Neural crest cell (in vitro differentiated cells): ENCODE results near the gene RCE1. TPM values are rescaled to one million over a fixed set of nuclear protein-coding genes. Genes with fewer than 3 reads are reported as not detected.

Experiments used
- DNase-seq: peaks from one replicate; pipeline ENCODE4 v3.0.0; 2021; ENCODE audit warnings: low read depth, mixed read lengths, low spot score
- H3K27ac Mint-ChIP-seq: one replicate; pipeline ENCODE4 v1.8.0; 2021; ENCODE audit warnings: mild to moderate bottlenecking, mixed read lengths; ENCODE audit not compliant: unreplicated experiment
- H3K27me3 Mint-ChIP-seq: 2 replicates; pipeline ENCODE4 v1.8.0; 2021; ENCODE audit warnings: low read depth, mild to moderate bottlenecking, mixed read lengths
- H3K36me3 Mint-ChIP-seq: 2 replicates; pipeline ENCODE4 v1.8.0; 2021; ENCODE audit warnings: low read depth, mild to moderate bottlenecking, mixed read lengths
- H3K4me1 Mint-ChIP-seq: 2 replicates; pipeline ENCODE4 v1.8.0; 2021; ENCODE audit warnings: mixed read lengths
- H3K4me3 Mint-ChIP-seq: one replicate; pipeline ENCODE4 v1.8.0; 2021; ENCODE audit warnings: mild to moderate bottlenecking, mixed read lengths
- H3K9me3 Mint-ChIP-seq: 2 replicates; pipeline ENCODE4 v1.8.0; 2021; ENCODE audit warnings: mixed read lengths
- CTCF ChIP-seq: fragments of 200-600 bp; sonication (generic); conservative IDR thresholded peaks from 2 replicates; pipeline ENCODE4 v1.5.0; 2021; ENCODE audit warnings: antibody characterized with exemption, mild to moderate bottlenecking
- total RNA-seq: library from RNA; stranded (reverse); gene quantifications from 2 replicates; pipeline ENCODE4 v1.2.1, GENCODE V29; 2021

The RCE1 gene
- total RNA-seq, 1 donor from 2014 or later, result 35.8 TPM

DNA sequence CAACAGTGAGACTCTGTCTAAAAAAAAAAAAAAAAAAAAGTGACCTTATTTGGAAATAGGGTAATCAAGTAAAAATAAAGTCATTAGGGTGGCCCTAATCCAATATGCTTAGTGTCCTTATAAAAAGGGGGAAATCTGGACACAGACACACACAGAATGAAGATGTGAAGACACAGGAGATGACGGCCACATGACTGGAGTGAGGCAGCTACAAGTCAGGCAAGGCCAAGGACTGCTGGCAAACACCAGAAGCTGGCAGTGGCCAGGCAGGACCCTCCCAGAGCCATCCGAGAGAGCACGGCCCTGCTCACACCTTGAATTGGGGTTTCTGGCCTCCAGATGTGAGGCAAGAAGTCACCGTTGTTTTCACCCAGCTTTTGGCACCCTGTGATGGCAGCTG lies 42.2 kb downstream of the RCE1 start:
- Mint-ChIP-seq H3K4me3 (no peak overlapping the region), H3K9me3 (no peaks in the 10 kb centered on the region), H3K27me3 (no peaks in the 10 kb centered on the region), H3K27ac (no peak overlapping the region), H3K4me1 (peaks cover 30% of the 10 kb centered on the region), H3K36me3 (no peaks in the 10 kb centered on the region)
- no peak for DNase-seq
- TF ChIP-seq CTCF, result no peak

DNA sequence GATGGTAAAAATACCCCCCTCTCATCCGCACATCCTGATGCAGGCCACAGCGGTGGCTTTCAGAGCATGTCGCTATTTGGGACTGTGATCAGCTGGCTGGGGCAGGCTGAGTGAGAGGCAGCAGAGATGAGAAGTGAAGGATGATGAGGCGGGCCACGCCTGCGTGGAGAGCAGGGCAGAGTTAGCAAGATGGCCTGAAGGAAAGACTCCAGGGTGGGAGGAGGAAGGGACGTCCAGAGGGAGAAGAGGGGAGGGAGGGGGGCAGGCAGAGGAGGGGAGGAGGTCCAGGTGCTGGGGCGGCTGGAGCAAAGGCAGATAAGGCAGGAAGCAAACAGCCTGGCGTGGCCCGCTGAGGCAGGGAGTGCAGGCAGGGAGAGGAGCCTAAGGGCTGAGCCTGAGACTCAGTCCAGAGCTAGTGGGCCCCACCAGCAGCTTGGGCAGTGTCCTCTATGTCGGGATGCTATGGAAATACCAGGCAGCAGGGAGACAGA lies 42.8 kb downstream of the RCE1 start:
- no peak for DNase-seq
- no peaks in the 10 kb centered on the region for H3K9me3 Mint-ChIP-seq
- H3K36me3 Mint-ChIP-seq, result no peaks in the 10 kb centered on the region
- H3K27ac Mint-ChIP-seq, result no peak overlapping the region
- peaks cover 30% of the 10 kb centered on the region for H3K4me1 Mint-ChIP-seq
- no peaks in the 10 kb centered on the region for H3K27me3 Mint-ChIP-seq
- no peak for TF ChIP-seq CTCF
- H3K4me3 Mint-ChIP-seq, result no peak overlapping the region

DNA sequence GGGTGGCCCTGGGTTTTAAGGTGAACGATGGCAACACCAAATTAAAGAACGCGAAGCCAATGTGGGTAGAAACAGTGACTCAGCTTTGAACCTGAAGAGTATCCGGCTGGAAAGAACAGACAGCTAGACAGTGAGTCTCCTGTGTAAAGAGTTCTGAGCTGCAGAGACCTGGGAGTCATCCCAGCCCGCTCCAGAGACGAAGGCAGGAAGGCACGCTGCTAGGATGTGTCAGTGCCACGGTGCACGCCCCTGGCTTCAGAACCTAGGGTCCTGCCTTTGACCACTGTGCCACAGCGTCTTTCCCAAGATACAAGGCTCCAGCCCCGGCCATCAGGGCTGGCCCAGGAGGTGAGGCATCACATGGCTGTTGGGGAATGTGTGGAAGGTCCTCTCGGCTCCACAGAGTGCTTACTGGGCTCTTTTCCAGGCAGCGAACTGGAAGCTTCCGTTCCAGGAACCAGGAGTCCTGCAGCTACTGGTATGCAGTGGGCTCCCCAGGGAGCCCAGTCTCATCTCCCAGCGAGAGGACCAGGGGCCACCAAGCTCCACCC lies 43.5 kb downstream of the RCE1 start:
- Mint-ChIP-seq H3K36me3 (no peaks in the 10 kb centered on the region), H3K4me3 (no peak overlapping the region), H3K27me3 (no peaks in the 10 kb centered on the region), H3K4me1 (peaks cover 32% of the 10 kb centered on the region), H3K27ac (no peak overlapping the region), H3K9me3 (no peaks in the 10 kb centered on the region)
- no peak for TF ChIP-seq CTCF
- no peak for DNase-seq

GRCh38 chr11:66887526-66887925 lies 44.3 kb downstream of the RCE1 start:
- no peak for DNase-seq
- Mint-ChIP-seq H3K27me3 (no peaks in the 10 kb centered on the region), H3K4me3 (no peak overlapping the region), H3K36me3 (no peaks in the 10 kb centered on the region), H3K27ac (no peak overlapping the region), H3K9me3 (no peaks in the 10 kb centered on the region), H3K4me1 (peaks cover 31% of the 10 kb centered on the region)
- TF ChIP-seq CTCF, result no peak

- no peaks in the 10 kb centered on the region for H3K9me3 Mint-ChIP-seq
- DNase-seq, result no peak
- no peak for TF ChIP-seq CTCF
- no peaks in the 10 kb centered on the region for H3K27me3 Mint-ChIP-seq
- no peak overlapping the region for H3K27ac Mint-ChIP-seq
- no peak overlapping the region for H3K4me3 Mint-ChIP-seq
- H3K4me1 Mint-ChIP-seq, result peaks cover 29% of the 10 kb centered on the region
- no peaks in the 10 kb centered on the region for H3K36me3 Mint-ChIP-seq
Measured at GRCh38 chr11:66888282-66888681, 45.0 kb downstream of the RCE1 start.
